Endothelial cell of umbilical vein (primary cell): ENCODE results near the gene PRIM2.
"Not testable (repeated sequence)": the region's sequence is repeated elsewhere in the genome, so short reads cannot be mapped to it uniquely, and the experiment has no call there.

Experiments
- CTCF ChIP-seq, 2 donors: IDR thresholded peaks; 1 replicate in 1 of 2; 2 replicates in 1 of 2; pipeline ENCODE4 v1.5.1; 2011; ENCODE audit warnings: low read length in 2 of 2, mild to moderate bottlenecking in 2 of 2, moderate library complexity in 2 of 2, control low read depth in 1 of 2, inconsistent platforms in 1 of 2, low read depth in 1 of 2; ENCODE audit not compliant: insufficient read depth in 1 of 2; ENCODE audit errors: extremely low read depth in 1 of 2
- POLR2AphosphoS5 ChIP-seq: IDR thresholded peaks from 2 replicates; pipeline ENCODE4 v1.6.1; 2012; ENCODE audit warnings: low read depth, mild to moderate bottlenecking, control low read depth, low read length, moderate library complexity; ENCODE audit not compliant: insufficient read depth

GRCh38 chr6:57365076-57365583 lies 47.7 kb downstream of the PRIM2 start:
- not testable (repeated sequence) for TF ChIP-seq POLR2AphosphoS5; CTCF (IDR thresholded peaks at IDR 0.05; ENCODE audit: extremely low read depth in 1 of 2, insufficient read depth in 1 of 2, low read depth in 1 of 2, low read length in 2 of 2)
